ENCODE measurements around the gene PTX3. TPM values are rescaled to one million over a fixed set of nuclear protein-coding genes. Genes with fewer than 3 reads are reported as not detected.

Gene PTX3
- polyA plus RNA-seq, 1 experiment: 60.8 TPM

DNA sequence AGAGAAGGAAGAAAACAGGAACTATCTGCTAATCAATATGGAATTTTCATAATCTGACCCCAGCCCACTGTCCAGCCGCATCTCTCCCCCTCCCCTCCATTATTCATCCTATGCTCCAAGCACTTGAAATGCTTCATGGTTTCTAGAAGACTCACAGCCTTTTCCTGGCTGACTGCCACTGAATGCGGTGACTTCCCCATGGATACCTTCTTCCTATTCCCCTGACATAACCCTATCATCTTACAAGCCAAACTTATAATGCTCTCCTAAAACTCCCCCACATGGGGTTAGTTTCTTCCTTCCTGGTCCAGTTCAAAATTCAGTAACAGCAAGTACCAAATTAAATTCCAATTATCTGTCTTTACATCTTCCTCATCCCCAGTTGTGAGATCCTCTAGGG lies 31.2 kb upstream of the PTX3 start:
- ChIA-PET POLR2A (no interaction called here), CTCF (interaction anchor here (0.8 to 1.2 kb wide), 3 partner anchors 10 to 22 kb away, joined by 3 to 4 read pairs (median 3); no protein-coding TSS in a partner anchor)
- Histone ChIP-seq H3K4me3 (ENCODE audit: low read depth, low read length) (no peak overlapping the region), H3K27me3 (ENCODE audit: control insufficient read depth, insufficient read depth, low read length) (no peaks in the 10 kb centered on the region), H3K36me3 (ENCODE audit: control insufficient read depth, insufficient read depth, low read length) (no peaks in the 10 kb centered on the region)
- TF ChIP-seq, protein P1, sequence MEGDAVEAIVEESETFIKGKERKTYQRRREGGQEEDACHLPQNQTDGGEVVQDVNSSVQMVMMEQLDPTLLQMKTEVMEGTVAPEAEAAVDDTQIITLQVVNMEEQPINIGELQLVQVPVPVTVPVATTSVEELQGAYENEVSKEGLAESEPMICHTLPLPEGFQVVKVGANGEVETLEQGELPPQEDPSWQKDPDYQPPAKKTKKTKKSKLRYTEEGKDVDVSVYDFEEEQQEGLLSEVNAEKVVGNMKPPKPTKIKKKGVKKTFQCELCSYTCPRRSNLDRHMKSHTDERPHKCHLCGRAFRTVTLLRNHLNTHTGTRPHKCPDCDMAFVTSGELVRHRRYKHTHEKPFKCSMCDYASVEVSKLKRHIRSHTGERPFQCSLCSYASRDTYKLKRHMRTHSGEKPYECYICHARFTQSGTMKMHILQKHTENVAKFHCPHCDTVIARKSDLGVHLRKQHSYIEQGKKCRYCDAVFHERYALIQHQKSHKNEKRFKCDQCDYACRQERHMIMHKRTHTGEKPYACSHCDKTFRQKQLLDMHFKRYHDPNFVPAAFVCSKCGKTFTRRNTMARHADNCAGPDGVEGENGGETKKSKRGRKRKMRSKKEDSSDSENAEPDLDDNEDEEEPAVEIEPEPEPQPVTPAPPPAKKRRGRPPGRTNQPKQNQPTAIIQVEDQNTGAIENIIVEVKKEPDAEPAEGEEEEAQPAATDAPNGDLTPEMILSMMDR (IDR thresholded peaks at IDR 0.05; ENCODE audit: insufficient read depth, low read depth, low read length): no peak
- no peak for DNase-seq (ENCODE audit: low read depth)

DNA sequence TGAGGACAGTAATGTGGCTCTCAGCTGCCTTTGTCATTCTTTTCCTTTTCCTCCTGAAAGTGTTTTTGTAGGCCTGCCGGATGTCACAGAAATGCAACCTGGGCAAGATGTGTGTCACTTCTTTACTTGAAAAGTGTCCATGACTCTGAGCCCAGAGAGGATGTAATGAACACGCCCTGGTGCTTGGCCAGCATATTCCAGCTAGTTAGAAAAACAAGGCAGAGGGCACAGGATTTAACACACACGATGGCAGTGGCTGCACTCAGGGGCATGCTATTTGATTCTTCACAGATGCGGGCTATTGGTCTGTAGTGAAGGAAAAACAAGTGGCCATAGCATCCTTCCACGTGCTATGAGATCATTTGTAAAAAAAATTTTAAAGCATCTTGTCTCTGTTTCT lies 30.3 kb upstream of the PTX3 start:
- DNase-seq (ENCODE audit: low read depth): no peak
- Histone ChIP-seq H3K36me3 (ENCODE audit: control insufficient read depth, insufficient read depth, low read length) (no peaks in the 10 kb centered on the region), H3K4me3 (ENCODE audit: low read depth, low read length) (no peak overlapping the region), H3K27me3 (ENCODE audit: control insufficient read depth, insufficient read depth, low read length) (no peaks in the 10 kb centered on the region)
- TF ChIP-seq, protein P1 (IDR thresholded peaks at IDR 0.05; ENCODE audit: insufficient read depth, low read depth, low read length): no peak
- ChIA-PET CTCF (interaction anchor here (0.9 kb wide), 1 partner anchor 9 kb away, joined by 3 read pairs; no protein-coding TSS in a partner anchor), POLR2A (no interaction called here)

DNA sequence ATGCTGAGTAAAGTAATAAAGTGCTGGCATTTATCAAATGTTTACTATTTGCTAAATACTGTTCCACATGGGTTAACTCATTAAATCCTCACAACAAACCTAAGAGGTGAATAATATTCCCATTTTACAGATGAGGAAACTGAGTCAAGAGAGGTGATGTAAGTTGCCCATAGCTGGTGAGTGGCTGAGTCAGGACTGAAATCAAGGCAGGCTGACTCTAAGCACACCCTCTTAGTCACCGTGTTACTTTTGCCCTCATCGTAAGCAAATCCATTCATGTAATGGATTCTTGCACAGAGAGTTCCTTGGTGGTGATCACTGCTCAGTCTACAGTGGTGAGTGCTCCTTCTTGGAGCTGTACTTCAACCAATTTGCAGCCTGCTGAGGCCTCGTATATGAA lies 28.9 kb upstream of the PTX3 start:
- CTCF ChIA-PET: interaction anchor here (0.9 kb wide), 1 partner anchor 10 kb away, joined by 3 read pairs; no protein-coding TSS in a partner anchor
- TF ChIP-seq, protein P1 (IDR thresholded peaks at IDR 0.05; ENCODE audit: insufficient read depth, low read depth, low read length): no peak

DNA sequence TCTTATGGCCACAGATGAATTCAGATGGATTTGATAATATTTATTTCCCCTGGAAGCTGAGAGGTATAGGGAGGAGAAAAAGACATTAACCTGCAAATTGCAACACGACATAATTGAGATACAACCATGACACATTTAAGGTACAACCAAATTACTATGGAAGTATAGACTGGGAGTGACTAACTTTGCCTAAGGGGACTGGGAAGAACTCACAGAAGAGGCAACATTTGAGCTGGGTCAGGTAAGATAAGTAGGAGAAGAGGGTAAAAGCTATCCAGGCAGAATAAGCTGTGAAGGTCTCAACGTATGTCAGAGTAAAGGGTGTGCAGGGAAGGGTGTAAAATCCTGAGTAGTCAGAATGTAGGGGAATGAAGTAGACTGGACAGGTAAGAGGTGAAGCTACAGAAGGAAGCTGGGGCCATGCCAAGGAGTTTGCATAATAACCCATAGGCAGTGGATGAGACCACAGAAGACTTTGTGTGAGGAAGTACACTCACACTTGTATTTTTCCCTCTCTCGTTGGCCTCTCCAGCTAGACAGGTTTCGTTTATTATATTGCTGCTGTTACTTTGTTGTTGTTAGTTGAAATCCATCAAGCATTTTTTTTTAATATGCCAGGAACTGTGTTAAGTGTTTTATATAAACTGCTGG lies 28.0 kb upstream of the PTX3 start:
- CTCF ChIA-PET: no interaction called here
- H3K36me3 ChIP-seq (ENCODE audit: control insufficient read depth, insufficient read depth, low read length): no peaks in the 10 kb centered on the region
- TF ChIP-seq, protein P1 (IDR thresholded peaks at IDR 0.05; ENCODE audit: insufficient read depth, low read depth, low read length): no peak
- no peak overlapping the region for H3K4me3 ChIP-seq (ENCODE audit: low read depth, low read length)
- POLR2A ChIA-PET: no interaction called here
- no peaks in the 10 kb centered on the region for H3K27me3 ChIP-seq (ENCODE audit: control insufficient read depth, insufficient read depth, low read length)
- DNase-seq (ENCODE audit: low read depth): no peak

More for the DNA sequence above, 28.9 kb upstream of the PTX3 start:
- DNase-seq (ENCODE audit: low read depth): no peak
- Histone ChIP-seq H3K27me3 (ENCODE audit: control insufficient read depth, insufficient read depth, low read length) (no peaks in the 10 kb centered on the region), H3K36me3 (ENCODE audit: control insufficient read depth, insufficient read depth, low read length) (no peaks in the 10 kb centered on the region), H3K4me3 (ENCODE audit: low read depth, low read length) (no peak overlapping the region)
- POLR2A ChIA-PET: no interaction called here

DNA sequence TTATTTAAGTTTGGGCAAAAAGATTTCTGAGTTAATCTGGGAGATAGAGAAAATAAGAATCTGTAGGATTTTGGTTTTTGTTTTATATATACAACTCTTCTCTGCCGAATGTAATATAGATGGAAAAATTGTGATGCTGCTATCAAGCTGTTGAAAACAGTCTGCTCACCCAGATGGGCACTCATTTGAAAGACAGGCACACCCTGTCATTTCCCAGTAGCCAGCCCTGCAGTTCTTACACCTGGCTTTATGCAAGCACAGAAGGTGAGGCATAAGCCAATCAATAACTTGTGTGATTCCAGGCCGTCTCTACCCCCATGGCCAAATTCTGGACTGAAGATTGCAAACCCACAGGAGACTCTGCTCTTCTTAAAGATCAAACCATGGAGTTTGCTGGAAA lies 27.1 kb upstream of the PTX3 start:
- H3K27me3 ChIP-seq (ENCODE audit: control insufficient read depth, insufficient read depth, low read length): no peaks in the 10 kb centered on the region
- TF ChIP-seq, protein P1 (IDR thresholded peaks at IDR 0.05; ENCODE audit: insufficient read depth, low read depth, low read length): no peak
- H3K36me3 ChIP-seq (ENCODE audit: control insufficient read depth, insufficient read depth, low read length): no peaks in the 10 kb centered on the region
- CTCF ChIA-PET: interaction anchor here (0.8 kb wide), 1 partner anchor 10 kb away, joined by 3 read pairs; no protein-coding TSS in a partner anchor
- no peak for DNase-seq (ENCODE audit: low read depth)
- POLR2A ChIA-PET: no interaction called here
- no peak overlapping the region for H3K4me3 ChIP-seq (ENCODE audit: low read depth, low read length)
